AG09309 (cell line): ENCODE measurements around the gene MTIF3.

Experiments used
- DNase-seq: peaks from one replicate; pipeline ENCODE4 v3.0.0-alpha.2; 2010; ENCODE audit warnings: low read depth
- H3K4me3 ChIP-seq: 2 replicates; pipeline ENCODE4 v1.5.1; 2011; ENCODE audit warnings: mild to moderate bottlenecking, low read depth, low read length, moderate library complexity; ENCODE audit not compliant: control insufficient read depth
- TF ChIP-seq, protein P1 (sequence below): IDR thresholded peaks from 2 replicates; pipeline ENCODE4 v1.5.1; 2011; ENCODE audit warnings: mild to moderate bottlenecking, low read depth, low read length, inconsistent platforms; ENCODE audit not compliant: insufficient read depth, control insufficient read depth; ENCODE audit errors: missing control alignments

Gene MTIF3

DNA sequence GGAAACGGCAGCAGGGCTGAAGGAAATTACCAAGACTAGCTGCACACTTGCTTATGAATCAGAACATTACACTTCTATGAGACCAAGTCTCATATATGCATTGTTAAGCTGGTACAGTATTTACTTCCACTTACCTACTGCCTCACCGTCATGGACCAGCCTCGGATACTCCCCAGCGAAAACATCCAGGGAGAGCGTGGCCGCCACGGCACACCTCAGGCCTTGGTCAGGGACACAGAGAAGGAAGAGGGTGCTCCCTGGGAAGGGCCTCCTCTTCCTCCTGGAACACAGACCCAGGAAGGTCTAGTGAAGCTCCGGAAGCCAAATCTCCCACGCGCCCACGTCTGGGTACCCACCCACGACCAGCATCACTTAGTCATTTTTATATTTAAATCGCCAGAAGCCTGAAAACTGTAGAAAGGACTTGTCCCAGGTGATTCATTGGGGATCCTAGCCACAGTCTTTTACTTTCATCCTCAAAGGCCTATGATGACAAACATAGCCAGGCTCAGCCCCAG is 24.4 kb upstream of the MTIF3 start:
- DNase-seq: no peak
- TF ChIP-seq, protein P1, sequence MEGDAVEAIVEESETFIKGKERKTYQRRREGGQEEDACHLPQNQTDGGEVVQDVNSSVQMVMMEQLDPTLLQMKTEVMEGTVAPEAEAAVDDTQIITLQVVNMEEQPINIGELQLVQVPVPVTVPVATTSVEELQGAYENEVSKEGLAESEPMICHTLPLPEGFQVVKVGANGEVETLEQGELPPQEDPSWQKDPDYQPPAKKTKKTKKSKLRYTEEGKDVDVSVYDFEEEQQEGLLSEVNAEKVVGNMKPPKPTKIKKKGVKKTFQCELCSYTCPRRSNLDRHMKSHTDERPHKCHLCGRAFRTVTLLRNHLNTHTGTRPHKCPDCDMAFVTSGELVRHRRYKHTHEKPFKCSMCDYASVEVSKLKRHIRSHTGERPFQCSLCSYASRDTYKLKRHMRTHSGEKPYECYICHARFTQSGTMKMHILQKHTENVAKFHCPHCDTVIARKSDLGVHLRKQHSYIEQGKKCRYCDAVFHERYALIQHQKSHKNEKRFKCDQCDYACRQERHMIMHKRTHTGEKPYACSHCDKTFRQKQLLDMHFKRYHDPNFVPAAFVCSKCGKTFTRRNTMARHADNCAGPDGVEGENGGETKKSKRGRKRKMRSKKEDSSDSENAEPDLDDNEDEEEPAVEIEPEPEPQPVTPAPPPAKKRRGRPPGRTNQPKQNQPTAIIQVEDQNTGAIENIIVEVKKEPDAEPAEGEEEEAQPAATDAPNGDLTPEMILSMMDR: no peak
- H3K4me3 ChIP-seq: no peak overlapping the region

DNA sequence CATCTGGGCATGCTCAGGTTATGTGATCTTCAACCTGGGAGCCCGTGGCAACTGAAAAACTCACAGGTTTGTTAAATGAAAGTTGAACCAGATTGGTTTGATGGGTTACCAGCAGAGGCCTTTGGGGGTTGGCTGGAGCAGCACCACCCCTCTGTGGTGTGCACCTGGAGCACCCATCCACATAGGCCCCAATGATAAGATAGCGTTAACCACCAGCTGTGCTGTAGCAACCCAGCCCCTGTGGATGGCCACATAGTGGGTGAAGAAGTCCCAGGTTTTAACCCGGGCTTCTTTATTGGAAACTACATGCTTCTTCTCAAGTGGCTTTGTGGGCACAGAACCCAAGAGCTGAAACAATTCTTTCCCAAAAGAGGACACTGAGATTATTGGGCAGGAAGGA is 22.6 kb upstream of the MTIF3 start:
- no peak overlapping the region for H3K4me3 ChIP-seq
- TF ChIP-seq, protein P1: no peak
- no peak for DNase-seq

DNA sequence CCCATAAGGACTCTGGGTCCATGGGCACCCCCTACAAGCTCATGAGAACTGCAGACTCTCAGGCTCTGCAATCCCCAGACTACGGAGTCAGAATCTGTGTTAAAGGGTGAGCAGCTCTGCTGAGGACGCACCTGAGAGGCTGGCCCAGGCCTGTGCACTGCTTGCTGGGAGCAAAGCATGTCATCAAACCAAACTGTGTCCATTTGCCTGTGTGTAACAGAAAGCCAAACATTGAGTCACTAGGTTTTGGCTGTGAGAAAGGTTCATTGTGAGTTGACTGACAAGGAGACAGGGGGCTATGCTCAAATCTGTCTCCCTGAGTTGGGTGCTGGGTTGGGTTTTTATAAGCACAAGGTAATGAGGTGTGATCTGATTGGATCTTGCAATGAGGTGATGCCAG is 22.1 kb upstream of the MTIF3 start:
- TF ChIP-seq, protein P1: no peak
- no peak overlapping the region for H3K4me3 ChIP-seq
- DNase-seq: no peak

GRCh38 chr13:27470075-27470820 is 19.9 kb upstream of the MTIF3 start:
- TF ChIP-seq, protein P1: no peak
- no peak for DNase-seq

DNA sequence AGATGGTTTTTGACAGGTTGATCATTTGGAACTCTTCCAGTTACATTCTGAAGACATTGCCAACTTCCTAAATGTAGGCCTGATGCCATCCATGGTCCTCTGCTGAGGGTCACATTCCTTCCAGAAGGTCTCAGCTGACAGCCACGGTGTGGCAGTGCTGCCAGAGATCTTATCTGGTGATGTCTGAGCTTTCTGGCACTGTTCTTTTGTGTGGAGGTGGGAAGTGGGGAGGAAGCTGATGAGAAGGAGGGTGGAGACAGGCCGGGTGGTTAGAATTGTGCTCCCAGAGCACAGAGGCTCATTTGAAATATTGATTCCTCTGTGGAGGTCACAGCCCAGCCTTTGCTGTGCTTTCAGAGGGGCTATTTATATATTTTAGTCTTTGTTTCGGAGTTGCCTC is 16.1 kb upstream of the MTIF3 start:
- TF ChIP-seq, protein P1: no peak
- DNase-seq: no peak
- H3K4me3 ChIP-seq: no peak overlapping the region

More at GRCh38 chr13:27470075-27470820, 19.9 kb upstream of the MTIF3 start:
- no peak overlapping the region for H3K4me3 ChIP-seq

DNA sequence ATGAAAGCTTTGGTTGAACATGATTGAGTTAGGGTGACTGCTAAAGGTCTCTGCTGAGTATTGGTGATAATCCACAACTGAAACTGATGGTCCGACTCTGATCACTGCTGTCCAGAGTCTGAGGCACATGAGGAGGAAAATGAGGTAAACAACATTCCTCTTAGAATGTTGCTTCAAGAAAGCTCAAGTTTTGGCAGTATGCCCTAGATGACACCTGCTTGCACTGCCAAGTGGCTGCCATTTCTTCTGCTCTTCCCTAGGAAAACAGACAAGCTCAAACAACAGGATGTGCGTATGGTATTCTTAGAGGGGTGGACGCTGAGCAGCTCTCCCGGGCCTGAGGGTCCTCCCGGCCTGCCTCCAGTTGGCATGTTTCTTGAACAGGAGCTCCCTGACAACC is 15.2 kb upstream of the MTIF3 start:
- no peak for DNase-seq
- no peak overlapping the region for H3K4me3 ChIP-seq
- TF ChIP-seq, protein P1: no peak

GRCh38 chr13:27463500-27463899 is 13.1 kb upstream of the MTIF3 start:
- DNase-seq: no peak
- no peak overlapping the region for H3K4me3 ChIP-seq
- TF ChIP-seq, protein P1: no peak
